ENCODE measurements around the gene MPHOSPH8. TPM values are rescaled to one million over a fixed set of nuclear protein-coding genes. Genes with fewer than 3 reads are reported as not detected.

Gene MPHOSPH8
- polyA plus RNA-seq, 1 donor (not counting 4 experiments of a cell fraction or from before 2014, with no cell fraction given), result 24.7 TPM

GRCh38 chr13:19646063-19646462 lies 12.6 kb downstream of the MPHOSPH8 start:
- Histone ChIP-seq H3K27ac (ENCODE audit: control insufficient read depth, insufficient read depth, low read length) (no peak overlapping the region), H2AFZ (ENCODE audit: control insufficient read depth, low read length) (no peak overlapping the region), H3K4me3 (ENCODE audit: control insufficient read depth in 2 of 3, extremely low read depth in 1 of 3, insufficient read depth in 2 of 3, low read depth in 1 of 3, low read length in 3 of 3) (no peak overlapping the region), H4K20me1 (ENCODE audit: control insufficient read depth, extremely low read depth, insufficient read depth, low read length) (no peaks in the 10 kb centered on the region), H3K27me3 (ENCODE audit: control insufficient read depth, extremely low read depth, insufficient read depth, low read length) (no peaks in the 10 kb centered on the region), H3K36me3 (ENCODE audit: control insufficient read depth in 2 of 2, extremely low read depth in 1 of 2, insufficient read depth in 2 of 2, low read length in 2 of 2) (peaks cover 10 to 12% of the 10 kb centered on the region in 2 experiments), H3K4me2 (ENCODE audit: control insufficient read depth, extremely low read depth, insufficient read depth, low read depth, low read length) (no peak overlapping the region), H3K9ac (ENCODE audit: control insufficient read depth, extremely low read depth, insufficient read depth, low read length) (no peak overlapping the region), H3K79me2 (ENCODE audit: control insufficient read depth, insufficient read depth, low read length) (peaks cover 2% of the 10 kb centered on the region), H3K4me1 (ENCODE audit: control insufficient read depth, extremely low read depth, insufficient read depth, low read length) (no peaks in the 10 kb centered on the region), H3K9me1 (ENCODE audit: control insufficient read depth, extremely low read depth, insufficient read depth, low read length) (no peaks in the 10 kb centered on the region), H3K9me3 (ENCODE audit: control insufficient read depth, low read depth, low read length) (no peaks in the 10 kb centered on the region)
- TF ChIP-seq CTCF (optimal IDR thresholded peaks at IDR 0.05 in 1 of 3, IDR thresholded peaks at IDR 0.05 in 1 of 3, conservative IDR thresholded peaks at IDR 0.05 in 1 of 3; ENCODE audit: extremely low read depth in 1 of 3, insufficient read depth in 2 of 3, low read length in 3 of 3), result no peak
- no peak for TF ChIP-seq EZH2 (IDR thresholded peaks at IDR 0.05; ENCODE audit: low read length)
- dilution Hi-C loops (cut with MboI; ENCODE audit: extremely low pct_ligation_motif_present, low sequenced_read_pairs), result no loop called here
- no peak for DNase-seq (ENCODE audit: low read depth, low spot score)
- FAIRE-seq, result no peak

GRCh38 chr13:19650742-19651141 lies 17.3 kb downstream of the MPHOSPH8 start:
- Histone ChIP-seq H3K4me1 (ENCODE audit: control insufficient read depth, extremely low read depth, insufficient read depth, low read length) (no peaks in the 10 kb centered on the region), H3K36me3 (ENCODE audit: control insufficient read depth in 2 of 2, extremely low read depth in 1 of 2, insufficient read depth in 2 of 2, low read length in 2 of 2) (peaks cover 2 to 8% of the 10 kb centered on the region in 2 experiments), H3K4me3 (ENCODE audit: control insufficient read depth in 2 of 3, extremely low read depth in 1 of 3, insufficient read depth in 2 of 3, low read depth in 1 of 3, low read length in 3 of 3) (no peak overlapping the region), H3K9me3 (ENCODE audit: control insufficient read depth, low read depth, low read length) (no peaks in the 10 kb centered on the region), H2AFZ (ENCODE audit: control insufficient read depth, low read length) (no peak overlapping the region), H3K79me2 (ENCODE audit: control insufficient read depth, insufficient read depth, low read length) (no peaks in the 10 kb centered on the region), H4K20me1 (ENCODE audit: control insufficient read depth, extremely low read depth, insufficient read depth, low read length) (no peaks in the 10 kb centered on the region), H3K27ac (ENCODE audit: control insufficient read depth, insufficient read depth, low read length) (no peak overlapping the region), H3K4me2 (ENCODE audit: control insufficient read depth, extremely low read depth, insufficient read depth, low read depth, low read length) (no peak overlapping the region), H3K9ac (ENCODE audit: control insufficient read depth, extremely low read depth, insufficient read depth, low read length) (no peak overlapping the region), H3K27me3 (ENCODE audit: control insufficient read depth, extremely low read depth, insufficient read depth, low read length) (no peaks in the 10 kb centered on the region), H3K9me1 (ENCODE audit: control insufficient read depth, extremely low read depth, insufficient read depth, low read length) (no peaks in the 10 kb centered on the region)
- dilution Hi-C loops (cut with MboI; ENCODE audit: extremely low pct_ligation_motif_present, low sequenced_read_pairs), result no loop called here
- FAIRE-seq (no peak), DNase-seq (ENCODE audit: low read depth, low spot score) (no peak)
- TF ChIP-seq CTCF (optimal IDR thresholded peaks at IDR 0.05 in 1 of 3, IDR thresholded peaks at IDR 0.05 in 1 of 3, conservative IDR thresholded peaks at IDR 0.05 in 1 of 3; ENCODE audit: extremely low read depth in 1 of 3, insufficient read depth in 2 of 3, low read length in 3 of 3) (no peak), EZH2 (IDR thresholded peaks at IDR 0.05; ENCODE audit: low read length) (no peak)

Data from keratinocyte (primary cell).